BJ (cell line): Measurements from ENCODE around the gene SYT12. TPM values are rescaled to one million over a fixed set of nuclear protein-coding genes. Genes with fewer than 3 reads are reported as not detected.

Experiments
- CTCF ChIA-PET: fragments of 350-600 bp; formaldehyde crosslinking; extraction: SDS; loops from one replicate; lab custom pipeline; 2021; ENCODE audit warnings: antibody characterized with exemption, inconsistent platforms; lab: Yijun Ruan, JAX
- POLR2A ChIA-PET: fragments of 300-600 bp; sonication (Branson Sonifier 250); formaldehyde crosslinking; extraction: SDS; loops from one replicate; lab custom pipeline; 2021; ENCODE audit warnings: antibody characterized with exemption; lab: Charles Lee
- DNase-seq: peaks from one replicate; pipeline ENCODE4 v3.0.0-alpha.2; 2011; ENCODE audit warnings: low read depth
- H3K27me3 ChIP-seq: 2 replicates; pipeline ENCODE4 v1.6.0; 2011; ENCODE audit warnings: low read length; ENCODE audit not compliant: control insufficient read depth, insufficient read depth
- H3K36me3 ChIP-seq: 2 replicates; pipeline ENCODE4 v1.5.1; 2011; ENCODE audit warnings: low read length; ENCODE audit not compliant: control insufficient read depth, insufficient read depth
- H3K4me3 ChIP-seq: 2 replicates; pipeline ENCODE4 v1.5.1; 2011; ENCODE audit warnings: low read depth, mild to moderate bottlenecking, control low read depth, low read length
- CTCF ChIP-seq: IDR thresholded peaks from 2 replicates; pipeline ENCODE4 v1.5.1; 2011; ENCODE audit warnings: low read depth, mild to moderate bottlenecking, control low read depth, inconsistent platforms, low read length, moderate library complexity; ENCODE audit not compliant: insufficient read depth
- polyA plus RNA-seq: library from polyadenylated mRNA; depleted of rRNA; stranded (reverse); fragments of >200 nt; gene quantifications from 2 replicates; pipeline ENCODE4 v1.2.3, GENCODE V29; 2011

Gene SYT12
- polyA plus RNA-seq, 1 experiment, result 0.13 TPM

- no peak for DNase-seq
- ChIA-PET CTCF (interaction anchor here (1.3 to 1.6 kb wide), 2 partner anchors 25 to 49 kb away, joined by 3 to 4 read pairs; no protein-coding TSS in a partner anchor), POLR2A (no interaction called here)
- TF ChIP-seq CTCF, result no peak
- H3K36me3 ChIP-seq, result no peaks in the 10 kb centered on the region
- no peak overlapping the region for H3K4me3 ChIP-seq
- H3K27me3 ChIP-seq, result peaks cover 15% of the 10 kb centered on the region
Measured at GRCh38 chr11:67024966-67025365, 2.0 kb downstream of the SYT12 start.

GRCh38 chr11:67025750-67026149, 2.8 kb downstream of the SYT12 start:
- peaks cover 15% of the 10 kb centered on the region for H3K27me3 ChIP-seq
- ChIA-PET POLR2A (no interaction called here), CTCF (interaction anchor here (0.7 to 1.6 kb wide), 3 partner anchors 11 to 50 kb away, joined by 4 read pairs; no protein-coding TSS in a partner anchor)
- no peak for DNase-seq
- TF ChIP-seq CTCF, result no peak
- no peaks in the 10 kb centered on the region for H3K36me3 ChIP-seq
- H3K4me3 ChIP-seq, result no peak overlapping the region

- Histone ChIP-seq H3K4me3 (no peak overlapping the region), H3K36me3 (no peaks in the 10 kb centered on the region), H3K27me3 (peaks cover 15% of the 10 kb centered on the region)
- POLR2A ChIA-PET, result interaction anchor here (0.6 kb wide), 1 partner anchor 18 kb away, joined by 6 read pairs; no protein-coding TSS in a partner anchor
- DNase-seq, result no peak
- CTCF ChIA-PET, result interaction anchor here (1.1 kb wide), 2 partner anchors 12 to 348 kb away, joined by 3 to 5 read pairs; no protein-coding TSS in a partner anchor
- TF ChIP-seq CTCF, result no peak
Measured at GRCh38 chr11:67026941-67027340, 4.0 kb downstream of the SYT12 start.

- TF ChIP-seq CTCF, result no peak
- Histone ChIP-seq H3K27me3 (peaks cover 15% of the 10 kb centered on the region), H3K36me3 (no peaks in the 10 kb centered on the region), H3K4me3 (no peak overlapping the region)
- ChIA-PET POLR2A (no interaction called here), CTCF (interaction anchor here (1.1 kb wide), 2 partner anchors 12 to 349 kb away, joined by 3 to 5 read pairs; no protein-coding TSS in a partner anchor)
- DNase-seq, result no peak
Measured at GRCh38 chr11:67027483-67027930, 4.6 kb downstream of the SYT12 start.

- POLR2A ChIA-PET, result no interaction called here
- CTCF ChIA-PET, result interaction anchor here (1.1 to 1.3 kb wide), 3 partner anchors 11 to 349 kb away, joined by 3 to 5 read pairs (median 3); no protein-coding TSS in a partner anchor
- Histone ChIP-seq H3K27me3 (peaks cover 13% of the 10 kb centered on the region), H3K4me3 (no peak overlapping the region), H3K36me3 (no peaks in the 10 kb centered on the region)
- DNase-seq, result no peak
- no peak for TF ChIP-seq CTCF
Measured at GRCh38 chr11:67027943-67028542, 5.1 kb downstream of the SYT12 start.
